GM18870 (cell line): ENCODE measurements around the gene ADAMTS20.

Source experiments
- ATAC-seq: cut with Tn5 transposase; IDR thresholded peaks from one replicate; pipeline ENCODE4 v1.9.1; 2021; ENCODE audit warnings: moderate library complexity; ENCODE audit not compliant: unreplicated experiment

Gene ADAMTS20

GRCh38 chr12:43482311-43483085 lies 69.5 kb downstream of the ADAMTS20 start:
- no peak for ATAC-seq

- no peak for ATAC-seq
Measured at GRCh38 chr12:43480591-43480990, 71.4 kb downstream of the ADAMTS20 start.

GRCh38 chr12:43462741-43463140 lies 89.3 kb downstream of the ADAMTS20 start:
- ATAC-seq, result no peak

- ATAC-seq, result no peak
Measured at GRCh38 chr12:43462080-43462479, 89.9 kb downstream of the ADAMTS20 start.

- ATAC-seq, result no peak
Measured at GRCh38 chr12:43459285-43459684, 92.7 kb downstream of the ADAMTS20 start.

- ATAC-seq, result no peak
Measured at GRCh38 chr12:43453761-43454160, 98.2 kb downstream of the ADAMTS20 start.

- peak; percentile 68 for ATAC-seq
Measured at GRCh38 chr12:43444940-43445564, 107.0 kb downstream of the ADAMTS20 start.

- no peak for ATAC-seq
Measured at GRCh38 chr12:43436597-43436996, 115.4 kb downstream of the ADAMTS20 start.

GRCh38 chr12:43434614-43435013 lies 117.4 kb downstream of the ADAMTS20 start:
- ATAC-seq, result no peak

GRCh38 chr12:43428088-43428600 lies 123.9 kb downstream of the ADAMTS20 start:
- ATAC-seq, result no peak

GRCh38 chr12:43425361-43425760 lies 126.6 kb downstream of the ADAMTS20 start:
- ATAC-seq, result no peak

GRCh38 chr12:43416981-43417380 lies 135.0 kb downstream of the ADAMTS20 start:
- ATAC-seq, result no peak

GRCh38 chr12:43407816-43408645 lies 144.0 kb downstream of the ADAMTS20 start:
- ATAC-seq, result peak; percentile 90

GRCh38 chr12:43406801-43407200 lies 145.2 kb downstream of the ADAMTS20 start:
- no peak for ATAC-seq

- no peak for ATAC-seq
Measured at GRCh38 chr12:43402436-43402835, 149.6 kb downstream of the ADAMTS20 start.

- no peak for ATAC-seq
Measured at GRCh38 chr12:43401096-43401495, 150.9 kb downstream of the ADAMTS20 start.

GRCh38 chr12:43396671-43397070 lies 155.3 kb downstream of the ADAMTS20 start:
- ATAC-seq, result no peak

GRCh38 chr12:43392116-43392515 lies 159.9 kb downstream of the ADAMTS20 start:
- ATAC-seq, result no peak

- no peak for ATAC-seq
Measured at GRCh38 chr12:43381879-43382278, 170.1 kb downstream of the ADAMTS20 start.

- ATAC-seq, result no peak
Measured at GRCh38 chr12:43378448-43378847, 173.6 kb downstream of the ADAMTS20 start.

- ATAC-seq, result no peak
Measured at GRCh38 chr12:43370263-43370662, 181.7 kb downstream of the ADAMTS20 start.
